GM19438 (cell line): ENCODE measurements around the gene ZNF774.
"Not testable (repeated sequence)": the region's sequence is repeated elsewhere in the genome, so short reads cannot be mapped to it uniquely, and the experiment has no call there.

Experiments used
- ATAC-seq: cut with Tn5 transposase; IDR thresholded peaks from one replicate; pipeline ENCODE4 v1.9.1; 2021; ENCODE audit warnings: low read depth; ENCODE audit not compliant: unreplicated experiment

ZNF774 gene

GRCh38 chr15:90387534-90388461, 35.7 kb downstream of the ZNF774 start, which contains the start of gene IQGAP1:
Gene IQGAP1 (plus strand): TSS chr15:90388242. CDS start chr15:90388342, 100 bp downstream.
- ATAC-seq, result peak; percentile 90

- peak; percentile 48 for ATAC-seq
Observed at GRCh38 chr15:90388462-90389380, 36.6 kb downstream of the ZNF774 start.

GRCh38 chr15:90389513-90389912, 37.4 kb downstream of the ZNF774 start:
- no peak for ATAC-seq

GRCh38 chr15:90393040-90393439, 41.0 kb downstream of the ZNF774 start:
- no peak for ATAC-seq

GRCh38 chr15:90394074-90394473, 42.0 kb downstream of the ZNF774 start:
- no peak for ATAC-seq

GRCh38 chr15:90394748-90395442, 42.8 kb downstream of the ZNF774 start:
- no peak for ATAC-seq

GRCh38 chr15:90396321-90396720, 44.2 kb downstream of the ZNF774 start:
- no peak for ATAC-seq

- peak; percentile 29 for ATAC-seq
Observed at GRCh38 chr15:90400005-90400758, 48.1 kb downstream of the ZNF774 start.

GRCh38 chr15:90400759-90401314, 48.8 kb downstream of the ZNF774 start:
- ATAC-seq, result peak; percentile 95

GRCh38 chr15:90401495-90401894, 49.4 kb downstream of the ZNF774 start:
- ATAC-seq, result no peak

GRCh38 chr15:90402223-90402622, 50.1 kb downstream of the ZNF774 start:
- ATAC-seq, result no peak

- ATAC-seq, result no peak
Observed at GRCh38 chr15:90402767-90403166, 50.7 kb downstream of the ZNF774 start.

GRCh38 chr15:90405055-90405607, 53.0 kb downstream of the ZNF774 start:
- no peak for ATAC-seq

- ATAC-seq, result no peak
Observed at GRCh38 chr15:90407336-90407735, 55.3 kb downstream of the ZNF774 start.

- no peak for ATAC-seq
Observed at GRCh38 chr15:90407871-90408317, 55.8 kb downstream of the ZNF774 start.

GRCh38 chr15:90408657-90409056, 56.6 kb downstream of the ZNF774 start:
- ATAC-seq, result no peak

GRCh38 chr15:90409587-90409986, 57.5 kb downstream of the ZNF774 start:
- not testable (repeated sequence) for ATAC-seq

- not testable (repeated sequence) for ATAC-seq
Observed at GRCh38 chr15:90410316-90410715, 58.2 kb downstream of the ZNF774 start.

GRCh38 chr15:90411176-90411575, 59.1 kb downstream of the ZNF774 start:
- no peak for ATAC-seq
